Large intestine (tissue), 3 donors: ENCODE results near the gene MAP3K14. TPM values are rescaled to one million over a fixed set of nuclear protein-coding genes. Genes with fewer than 3 reads are reported as not detected.
"Not testable (repeated sequence)": the region's sequence is repeated elsewhere in the genome, so short reads cannot be mapped to it uniquely, and the experiment has no call there.

Source experiments
- DNase-seq, 2 donors: peaks; one replicate each; pipeline versions ENCODE4 v3.0.0 to v3.0.0-alpha.2; 2013
- H3K27ac ChIP-seq: one replicate; pipeline ENCODE4 v1.5.1; 2013; ENCODE audit warnings: low read length
- H3K27me3 ChIP-seq: 2 replicates; pipeline ENCODE4 v1.6.1; 2013; ENCODE audit warnings: low read length; ENCODE audit not compliant: control insufficient read depth, insufficient read depth
- H3K36me3 ChIP-seq: 2 replicates; pipeline ENCODE4 v1.6.1; 2013; ENCODE audit warnings: low read length; ENCODE audit not compliant: control insufficient read depth, insufficient read depth
- H3K4me1 ChIP-seq: one replicate; pipeline ENCODE4 v1.6.1; 2013; ENCODE audit warnings: low read length; ENCODE audit not compliant: control insufficient read depth, insufficient read depth
- H3K4me3 ChIP-seq: one replicate; pipeline ENCODE4 v1.5.1; 2013; ENCODE audit warnings: low read length
- H3K9me3 ChIP-seq: one replicate; pipeline ENCODE4 v1.6.1; 2013; ENCODE audit warnings: mild to moderate bottlenecking, low read depth, low read length, moderate library complexity; ENCODE audit not compliant: control insufficient read depth
- WGBS: methylation state at CpG from one replicate; pipeline ENCODE4 v1.1.5; 2013; ENCODE audit warnings: low lambda C conversion rate; ENCODE audit not compliant: insufficient coverage; 5-methylcytosine and 5-hydroxymethylcytosine counted together
- polyA plus RNA-seq: library from polyadenylated mRNA; unstranded; fragments of 120-200 nt; gene quantifications from one replicate; pipeline ENCODE4 v1.2.1, GENCODE V29; 2013

The MAP3K14 gene
- polyA plus RNA-seq, 1 donor, result 8.7 TPM

GRCh38 chr17:45309400-45309799 lies 7.4 kb downstream of the MAP3K14 start:
- Histone ChIP-seq H3K4me3 (no peak overlapping the region), H3K27me3 (no peaks in the 10 kb centered on the region), H3K9me3 (no peaks in the 10 kb centered on the region), H3K36me3 (no peaks in the 10 kb centered on the region), H3K4me1 (peaks cover 42% of the 10 kb centered on the region), H3K27ac (no peak overlapping the region)
- WGBS, result no CpG with 5 or more reads among the region's 4 CpGs
- no peak for DNase-seq

DNA sequence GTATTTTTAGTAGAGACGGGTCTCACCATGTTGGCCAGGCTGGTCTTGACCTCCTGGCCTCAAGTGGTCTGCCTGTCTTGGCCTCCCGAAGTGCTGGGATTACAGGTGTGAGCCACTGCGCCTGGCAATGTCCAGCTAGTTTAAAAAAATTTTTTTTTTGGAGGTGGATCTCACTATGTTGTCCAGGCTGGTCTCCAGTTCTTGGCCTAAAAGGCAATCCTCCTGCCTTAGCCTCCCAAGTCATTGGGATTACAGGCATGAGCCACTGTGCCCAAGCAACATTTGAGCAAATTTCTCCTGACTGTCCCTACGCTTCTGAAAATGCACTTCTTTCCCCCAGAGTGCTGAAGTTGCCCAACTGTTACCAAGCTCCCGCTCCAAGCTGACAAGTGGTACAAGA lies 8.0 kb downstream of the MAP3K14 start:
- H3K9me3 ChIP-seq, result no peaks in the 10 kb centered on the region
- H3K27me3 ChIP-seq, result no peaks in the 10 kb centered on the region
- no peak for DNase-seq
- H3K4me1 ChIP-seq, result peaks cover 36% of the 10 kb centered on the region
- no CpG with 5 or more reads among the region's 5 CpGs for WGBS
- no peak overlapping the region for H3K4me3 ChIP-seq
- no peaks in the 10 kb centered on the region for H3K36me3 ChIP-seq
- H3K27ac ChIP-seq, result no peak overlapping the region

DNA sequence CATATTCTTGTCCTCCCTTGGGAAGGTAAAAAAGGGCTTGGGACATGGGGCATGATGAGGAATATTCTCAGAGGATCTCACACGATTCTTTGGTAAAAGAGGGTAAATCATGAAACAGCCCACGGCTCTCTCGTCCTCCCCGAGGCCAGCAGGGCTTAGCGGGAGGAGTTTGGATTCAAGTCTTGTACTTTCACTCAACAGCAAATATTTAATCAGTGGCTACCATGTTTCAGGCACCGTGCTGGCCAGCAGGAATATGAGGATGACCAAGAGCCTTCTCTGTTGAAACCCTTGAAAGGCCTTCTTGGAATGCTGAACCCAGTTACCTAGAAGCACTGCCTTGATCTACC lies 8.8 kb downstream of the MAP3K14 start:
- H3K9me3 ChIP-seq, result no peaks in the 10 kb centered on the region
- DNase-seq, result no peak
- H3K4me1 ChIP-seq, result peaks cover 28% of the 10 kb centered on the region
- no CpG with 5 or more reads among the region's 6 CpGs for WGBS
- H3K27ac ChIP-seq, result no peak overlapping the region
- no peak overlapping the region for H3K4me3 ChIP-seq
- H3K36me3 ChIP-seq, result no peaks in the 10 kb centered on the region
- H3K27me3 ChIP-seq, result no peaks in the 10 kb centered on the region

DNA sequence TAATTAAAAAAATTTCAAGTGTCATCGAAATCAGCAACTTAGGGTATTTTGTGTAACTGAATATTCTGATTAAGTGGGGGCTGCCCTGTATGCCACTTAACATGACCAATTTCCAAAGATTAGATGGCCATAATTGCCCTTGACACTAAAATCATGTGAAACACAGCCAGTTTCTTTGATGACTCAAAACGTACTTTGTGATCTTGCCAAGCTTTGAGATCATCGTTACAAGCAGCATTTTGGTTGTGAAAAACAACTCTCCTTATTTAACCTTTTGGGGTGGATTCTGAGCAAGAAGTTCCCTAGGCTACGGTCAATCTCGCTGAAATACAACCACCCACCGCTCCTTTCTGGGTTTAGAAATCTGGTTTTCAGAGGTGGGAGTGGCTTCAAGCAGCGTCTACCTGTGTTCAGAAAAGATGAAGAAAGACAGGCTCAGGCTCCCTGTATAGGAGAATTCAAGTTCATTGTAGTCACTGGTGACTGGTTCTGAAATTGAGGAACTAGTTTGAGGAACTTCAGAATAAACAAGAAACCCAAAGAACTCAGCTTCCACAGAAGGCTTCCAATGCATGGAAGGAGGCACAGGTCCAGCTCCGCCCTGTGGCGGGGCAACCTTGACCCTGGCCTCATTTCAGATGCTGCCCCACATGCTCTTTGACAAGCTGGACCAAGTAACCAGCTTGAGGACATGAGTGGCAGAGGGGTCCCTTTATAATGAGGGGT lies 9.4 kb downstream of the MAP3K14 start:
- no peak overlapping the region for H3K27ac ChIP-seq
- no peak overlapping the region for H3K4me3 ChIP-seq
- H3K36me3 ChIP-seq, result no peaks in the 10 kb centered on the region
- no peaks in the 10 kb centered on the region for H3K27me3 ChIP-seq
- peak in 1 of 2 donors; percentile 37 for DNase-seq
- WGBS, result 64% methylated on average over 4 of the region's 9 CpGs
- no peaks in the 10 kb centered on the region for H3K9me3 ChIP-seq
- H3K4me1 ChIP-seq, result peaks cover 22% of the 10 kb centered on the region

- no peak overlapping the region for H3K4me3 ChIP-seq
- no peak overlapping the region for H3K27ac ChIP-seq
Observed at GRCh38 chr17:45306623-45307022, 10.2 kb downstream of the MAP3K14 start.

DNA sequence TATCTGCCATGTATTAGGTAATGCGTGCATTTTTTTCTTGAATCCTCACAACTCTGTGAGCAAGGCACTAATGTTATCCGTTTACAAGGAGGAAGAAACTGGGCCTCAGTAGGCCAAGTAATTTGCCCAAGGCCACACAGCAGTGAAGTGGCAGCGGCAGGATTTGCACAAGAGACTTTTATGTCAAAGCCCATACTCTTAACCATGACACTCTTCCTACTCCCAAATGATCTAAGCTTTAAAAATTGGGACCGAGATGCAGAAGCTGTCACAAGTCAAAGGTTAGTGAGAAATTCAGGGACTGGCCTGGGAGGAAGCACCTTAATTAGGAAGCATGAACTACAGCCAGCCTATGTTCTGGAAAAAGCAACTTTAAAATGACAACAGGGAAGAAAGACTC lies 10.7 kb downstream of the MAP3K14 start:
- WGBS, result no CpG with 5 or more reads among the region's 4 CpGs
- no peak for DNase-seq
- H3K27ac ChIP-seq, result no peak overlapping the region
- no peaks in the 10 kb centered on the region for H3K36me3 ChIP-seq
- H3K9me3 ChIP-seq, result no peaks in the 10 kb centered on the region
- H3K27me3 ChIP-seq, result no peaks in the 10 kb centered on the region
- H3K4me3 ChIP-seq, result no peak overlapping the region
- peaks cover 10% of the 10 kb centered on the region for H3K4me1 ChIP-seq

More at GRCh38 chr17:45306623-45307022, 10.2 kb downstream of the MAP3K14 start:
- no peaks in the 10 kb centered on the region for H3K27me3 ChIP-seq
- WGBS, result 86% methylated on average over 3 of the region's 5 CpGs
- no peak for DNase-seq
- H3K36me3 ChIP-seq, result no peaks in the 10 kb centered on the region
- H3K4me1 ChIP-seq, result peaks cover 15% of the 10 kb centered on the region
- no peaks in the 10 kb centered on the region for H3K9me3 ChIP-seq

- Histone ChIP-seq H3K9me3 (no peaks in the 10 kb centered on the region), H3K4me1 (peaks cover 5% of the 10 kb centered on the region), H3K27ac (no peak overlapping the region), H3K4me3 (no peak overlapping the region), H3K27me3 (no peaks in the 10 kb centered on the region), H3K36me3 (no peaks in the 10 kb centered on the region)
- no CpG with 5 or more reads among the region's 3 CpGs for WGBS
- no peak for DNase-seq
Observed at GRCh38 chr17:45305530-45306087, 11.2 kb downstream of the MAP3K14 start.

- DNase-seq, result no peak
- H3K27ac ChIP-seq, result no peak overlapping the region
- no peak overlapping the region for H3K4me3 ChIP-seq
- no peaks in the 10 kb centered on the region for H3K27me3 ChIP-seq
- H3K36me3 ChIP-seq, result no peaks in the 10 kb centered on the region
- no peaks in the 10 kb centered on the region for H3K4me1 ChIP-seq
- no CpG with 5 or more reads among the region's 10 CpGs for WGBS
- H3K9me3 ChIP-seq, result no peaks in the 10 kb centered on the region
Observed at GRCh38 chr17:45302649-45303173, 14.1 kb downstream of the MAP3K14 start.

- H3K9me3 ChIP-seq, DNase-seq, H3K27ac ChIP-seq, H3K27me3 ChIP-seq, H3K36me3 ChIP-seq, H3K4me3 ChIP-seq, H3K4me1 ChIP-seq: not testable (repeated sequence)
- 100% methylated on average over 3 of the region's 9 CpGs for WGBS
Observed at GRCh38 chr17:45302220-45302619, 14.6 kb downstream of the MAP3K14 start.

GRCh38 chr17:45301674-45302073 lies 15.1 kb downstream of the MAP3K14 start:
- Histone ChIP-seq H3K9me3 (no peaks in the 10 kb centered on the region), H3K4me1 (peaks cover 5% of the 10 kb centered on the region), H3K36me3 (no peaks in the 10 kb centered on the region), H3K4me3 (no peak overlapping the region), H3K27me3 (no peaks in the 10 kb centered on the region), H3K27ac (no peak overlapping the region)
- no peak for DNase-seq
- no CpG with 5 or more reads among the region's 4 CpGs for WGBS
